DND-41 (cell line): ENCODE data around the gene UCK2.

Source experiments
- CTCF ChIP-seq: IDR thresholded peaks from 2 replicates; pipeline ENCODE4 v1.5.1; 2012; ENCODE audit warnings: borderline replicate concordance, low read length, moderate library complexity, mild to moderate bottlenecking; ENCODE audit not compliant: poor library complexity, severe bottlenecking; ENCODE audit errors: extremely low read depth
- EZH2 ChIP-seq: IDR thresholded peaks from 3 replicates; pipeline ENCODE4 v1.6.1; 2012; ENCODE audit warnings: borderline replicate concordance, low read depth, mild to moderate bottlenecking, moderate library complexity, low read length, inconsistent platforms; ENCODE audit not compliant: severe bottlenecking

GRCh38 chr1:165787741-165788140, 39.7 kb upstream of the UCK2 start:
- TF ChIP-seq CTCF = no peak
- TF ChIP-seq EZH2 = no peak
